Skeletal muscle cell (primary cell): ENCODE data around the gene SFTA2.
A peak's percentile ranks its signal among the peaks of the same experiment; 100 is the strongest.
"Not testable (repeated sequence)": the region's sequence is repeated elsewhere in the genome, so short reads cannot be mapped to it uniquely, and the experiment has no call there.

ENCODE experiments used
- DNase-seq: peaks from one replicate; pipeline ENCODE4 v3.0.0-alpha.2; 2010; ENCODE audit warnings: low read depth
- H3K4me3 ChIP-seq: 2 replicates; pipeline ENCODE4 v1.5.1; 2011; ENCODE audit warnings: low read depth, mild to moderate bottlenecking, control low read depth, low read length, moderate library complexity

The SFTA2 gene

GRCh38 chr6:30915591-30915946 lies 16.4 kb downstream of the SFTA2 start:
- H3K4me3 ChIP-seq: no peak overlapping the region
- DNase-seq: peak; percentile 24

- peak overlapping the region; percentile 53 for H3K4me3 ChIP-seq
- no peak for DNase-seq
Measured at GRCh38 chr6:30914854-30915590, 16.9 kb downstream of the SFTA2 start.

DNA sequence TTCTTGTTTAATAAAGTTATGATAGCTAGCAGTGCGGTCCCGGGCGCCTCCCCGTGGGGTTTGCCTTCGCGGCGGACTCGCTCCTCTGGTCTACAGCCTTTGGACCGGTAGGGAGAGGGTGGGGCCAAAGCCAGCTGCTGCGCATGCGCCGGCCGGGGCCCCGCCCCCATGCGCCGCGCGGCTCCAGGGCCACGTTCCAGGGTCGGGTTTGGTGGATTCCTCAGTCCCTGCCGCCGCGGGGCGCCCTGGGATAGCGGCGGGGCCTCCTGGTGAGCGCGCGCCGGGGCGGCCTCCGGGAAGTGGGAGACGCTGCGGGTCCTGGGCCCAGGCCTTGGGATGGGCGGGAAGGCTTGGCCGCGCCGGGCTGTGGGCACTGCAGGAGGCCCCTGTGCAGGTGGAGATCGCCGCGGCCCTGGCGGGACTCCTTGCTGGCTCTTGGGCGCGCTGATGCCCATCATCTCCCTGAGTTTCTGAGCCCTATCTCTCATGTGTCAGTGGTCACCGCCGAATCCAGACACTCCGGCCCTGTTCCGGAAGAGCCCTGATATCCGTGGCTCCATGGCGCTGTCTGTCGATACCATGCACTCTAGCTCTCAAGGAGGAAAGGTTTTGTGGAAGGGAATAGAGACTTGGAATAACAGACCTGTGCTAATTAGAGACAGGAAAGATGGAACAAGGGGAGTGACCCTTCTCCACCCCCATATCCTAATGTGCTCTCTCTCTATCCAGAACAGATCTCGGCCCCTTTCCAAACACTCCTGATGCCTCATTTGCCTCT lies 17.7 kb downstream of the SFTA2 start, which contains the start of gene VARS2:
TSS of gene VARS2 (plus strand) at position 163 of the 778 bp plus-strand sequence. CDS start at position 762, 599 bp downstream.
- peak; percentile 69 for DNase-seq
- peak within 1 kb of the TSS; percentile 53 for H3K4me3 ChIP-seq

DNA sequence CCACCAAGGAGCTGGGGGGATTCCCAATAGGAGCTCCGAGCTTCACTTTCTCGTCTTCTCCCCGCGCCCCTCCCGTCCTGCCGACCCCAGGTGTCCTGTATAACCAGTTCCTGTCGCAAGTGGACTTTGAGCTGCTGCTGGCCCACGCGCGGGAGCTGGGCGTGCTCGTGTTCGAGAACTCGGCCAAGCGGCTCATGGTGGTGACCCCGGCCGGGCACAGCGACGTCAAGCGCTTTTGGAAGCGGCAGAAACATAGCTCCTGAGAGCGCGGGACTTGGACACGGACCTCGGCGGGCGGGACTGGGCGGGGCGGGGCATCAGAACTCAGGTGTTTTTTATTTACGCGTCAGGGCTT lies 18.3 kb downstream of the SFTA2 start:
- peak overlapping the region; percentile 53 for H3K4me3 ChIP-seq
- no peak for DNase-seq

GRCh38 chr6:30912746-30913520 lies 19.0 kb downstream of the SFTA2 start:
- no peak overlapping the region for H3K4me3 ChIP-seq
- DNase-seq: no peak

DNA sequence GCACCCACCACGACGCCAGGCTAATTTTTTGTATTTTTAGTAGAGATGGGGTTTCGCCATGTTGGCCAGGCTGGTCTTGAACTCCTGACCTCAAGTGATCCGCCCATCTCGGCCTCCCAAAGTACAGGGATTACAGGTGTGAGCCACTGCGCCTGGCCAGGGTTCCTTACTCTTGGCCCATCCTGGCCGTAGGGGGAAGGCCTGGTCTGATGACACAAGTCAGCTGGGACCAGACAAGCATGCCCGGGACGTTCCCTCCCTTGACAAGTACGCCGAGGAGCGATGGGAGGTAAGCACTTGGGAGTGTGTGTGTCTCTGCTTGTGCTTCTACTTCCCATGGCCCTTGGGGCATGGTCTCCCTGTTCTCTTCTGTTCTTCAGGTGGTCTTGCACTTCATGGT lies 21.5 kb downstream of the SFTA2 start:
- not testable (repeated sequence) for H3K4me3 ChIP-seq, DNase-seq

- H3K4me3 ChIP-seq: peak overlapping the region; percentile 85
- DNase-seq: no peak
Measured at GRCh38 chr6:30908700-30909099, 23.3 kb downstream of the SFTA2 start.

GRCh38 chr6:30907758-30908591 lies 24.0 kb downstream of the SFTA2 start, which contains the start of gene GTF2H4:
Gene GTF2H4, plus strand, starts transcription at chr6:30908207.
- DNase-seq: peak; percentile 95

GRCh38 chr6:30907290-30907757 lies 24.6 kb downstream of the SFTA2 start:
- DNase-seq: not testable (repeated sequence)

More at GRCh38 chr6:30907758-30908591, 24.0 kb downstream of the SFTA2 start, which contains the start of gene GTF2H4:
- H3K4me3 ChIP-seq: peak within 1 kb of the TSS; percentile 85

DNA sequence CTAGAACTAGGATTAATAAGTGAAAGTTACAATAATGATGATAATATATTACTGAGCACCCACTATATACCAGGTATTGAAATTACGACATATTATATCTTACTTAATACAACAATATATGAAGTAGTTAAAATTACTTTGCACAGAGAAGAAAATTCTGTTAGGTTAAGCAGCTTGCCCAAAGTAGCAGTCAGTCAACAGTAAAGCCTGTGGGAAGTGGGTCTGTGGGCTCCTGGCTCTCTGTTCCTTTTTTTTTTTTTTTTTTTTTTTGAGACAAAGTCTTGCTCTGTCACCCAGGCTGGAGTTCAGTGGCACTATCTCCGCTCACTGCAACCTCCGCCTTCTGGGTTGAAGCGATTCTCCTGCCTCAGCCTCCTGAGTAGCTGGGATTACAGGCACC lies 28.7 kb downstream of the SFTA2 start:
- H3K4me3 ChIP-seq: no peak overlapping the region
- DNase-seq: no peak

More at GRCh38 chr6:30907290-30907757, 24.6 kb downstream of the SFTA2 start:
- peak overlapping the region; percentile 85 for H3K4me3 ChIP-seq

DNA sequence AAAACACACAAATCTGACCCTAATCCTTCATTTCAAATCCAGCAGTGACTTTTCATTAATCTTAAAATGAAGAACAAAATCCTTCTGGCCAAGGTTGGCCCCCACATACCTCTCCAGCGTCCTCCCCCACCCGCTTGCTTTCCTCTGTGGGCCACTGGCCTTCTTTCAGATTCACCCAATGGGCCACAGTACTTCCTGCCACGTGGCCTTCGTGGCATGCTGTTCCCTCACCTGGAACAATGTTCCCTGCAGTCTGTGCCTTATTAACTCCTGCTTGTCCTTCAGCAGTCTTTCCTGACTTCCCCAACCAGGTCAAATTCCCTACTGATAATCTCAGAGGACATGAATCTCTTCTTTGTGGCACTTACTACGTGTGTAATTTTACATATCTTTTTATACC lies 29.3 kb downstream of the SFTA2 start:
- no peak for DNase-seq
- H3K4me3 ChIP-seq: no peak overlapping the region

DNA sequence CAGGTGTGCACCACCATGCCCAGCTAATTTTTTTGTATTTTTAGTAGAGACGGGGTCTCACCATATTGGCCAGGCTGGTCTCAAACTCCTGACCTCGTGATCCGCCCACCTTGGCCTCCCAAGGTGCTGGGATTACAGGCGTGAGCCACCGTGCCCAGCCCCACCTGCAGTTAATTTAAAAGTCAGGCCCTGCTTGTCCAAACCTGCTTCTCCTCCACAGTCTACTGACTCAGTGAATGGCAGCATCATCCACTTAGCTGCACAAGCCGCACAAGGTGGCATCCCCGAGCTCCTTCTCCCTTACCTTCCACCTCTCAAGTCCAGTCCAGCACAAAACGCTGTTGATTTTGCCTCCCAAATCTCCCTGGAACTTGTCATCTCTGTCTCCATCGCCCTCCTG lies 29.8 kb downstream of the SFTA2 start:
- DNase-seq: not testable (repeated sequence)

GRCh38 chr6:30901436-30901835 lies 30.5 kb downstream of the SFTA2 start:
- no peak overlapping the region for H3K4me3 ChIP-seq
- no peak for DNase-seq

More for the DNA sequence above, 29.8 kb downstream of the SFTA2 start:
- H3K4me3 ChIP-seq: not testable (repeated sequence)

DNA sequence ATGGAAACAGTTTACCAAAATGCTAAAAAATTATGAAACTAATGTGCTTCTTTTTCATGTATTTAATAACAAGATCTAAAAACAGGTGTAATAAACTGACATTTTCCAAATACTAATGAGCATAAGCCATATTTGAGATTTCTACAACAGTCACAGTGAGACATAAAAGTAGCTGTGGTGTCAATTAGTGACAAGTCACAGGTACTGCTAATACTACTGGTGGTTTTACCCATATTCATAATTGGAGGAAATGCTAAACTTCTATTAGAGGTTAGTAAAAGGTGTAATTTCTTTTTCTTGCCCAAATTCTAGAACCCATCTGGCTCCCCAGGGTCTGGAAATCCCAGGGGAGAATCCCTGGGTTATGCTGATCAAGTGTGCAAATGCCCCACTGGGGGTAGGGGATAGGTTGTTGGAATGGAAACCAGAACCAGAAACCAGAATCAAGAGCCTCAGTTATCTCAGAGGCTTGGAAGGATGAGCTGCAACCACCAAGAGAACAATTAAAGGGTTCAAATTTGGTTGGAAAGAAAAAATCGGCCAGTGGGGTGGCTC lies 31.0 kb downstream of the SFTA2 start:
- no peak overlapping the region for H3K4me3 ChIP-seq
- DNase-seq: no peak

DNA sequence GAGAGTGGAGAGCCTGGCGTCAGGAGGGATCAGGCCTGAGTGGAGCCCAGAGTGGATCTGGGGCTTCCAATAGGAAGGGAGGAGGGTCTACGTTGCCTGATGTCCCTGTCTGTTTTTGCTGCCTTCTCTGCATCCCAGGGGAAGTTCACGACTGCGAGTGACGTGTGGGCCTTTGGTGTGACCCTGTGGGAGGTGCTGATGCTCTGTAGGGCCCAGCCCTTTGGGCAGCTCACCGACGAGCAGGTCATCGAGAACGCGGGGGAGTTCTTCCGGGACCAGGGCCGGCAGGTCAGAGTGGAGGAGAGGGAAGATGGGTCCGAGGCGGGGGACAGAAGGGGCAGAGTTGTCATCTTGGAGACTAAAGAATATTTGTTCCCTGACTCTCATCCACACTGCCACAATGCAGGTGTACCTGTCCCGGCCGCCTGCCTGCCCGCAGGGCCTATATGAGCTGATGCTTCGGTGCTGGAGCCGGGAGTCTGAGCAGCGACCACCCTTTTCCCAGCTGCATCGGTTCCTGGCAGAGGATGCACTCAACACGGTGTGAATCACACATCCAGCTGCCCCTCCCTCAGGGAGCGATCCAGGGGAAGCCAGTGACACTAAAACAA lies 33.1 kb downstream of the SFTA2 start:
- no peak for DNase-seq
- no peak overlapping the region for H3K4me3 ChIP-seq

DNA sequence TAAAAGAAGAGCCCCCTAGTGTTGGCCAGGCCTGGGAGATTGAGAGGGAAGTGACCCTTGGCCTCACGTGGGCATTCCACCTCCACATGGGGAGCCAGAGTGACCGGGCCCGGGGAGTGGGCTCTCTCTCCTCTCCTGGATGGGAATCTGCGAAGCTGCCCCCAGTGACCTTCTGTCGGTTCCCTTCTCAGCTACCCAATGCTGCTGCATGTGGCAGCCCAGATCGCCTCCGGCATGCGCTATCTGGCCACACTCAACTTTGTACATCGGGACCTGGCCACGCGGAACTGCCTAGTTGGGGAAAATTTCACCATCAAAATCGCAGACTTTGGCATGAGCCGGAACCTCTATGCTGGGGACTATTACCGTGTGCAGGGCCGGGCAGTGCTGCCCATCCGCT lies 34.1 kb downstream of the SFTA2 start:
- no peak for DNase-seq
- H3K4me3 ChIP-seq: no peak overlapping the region

DNA sequence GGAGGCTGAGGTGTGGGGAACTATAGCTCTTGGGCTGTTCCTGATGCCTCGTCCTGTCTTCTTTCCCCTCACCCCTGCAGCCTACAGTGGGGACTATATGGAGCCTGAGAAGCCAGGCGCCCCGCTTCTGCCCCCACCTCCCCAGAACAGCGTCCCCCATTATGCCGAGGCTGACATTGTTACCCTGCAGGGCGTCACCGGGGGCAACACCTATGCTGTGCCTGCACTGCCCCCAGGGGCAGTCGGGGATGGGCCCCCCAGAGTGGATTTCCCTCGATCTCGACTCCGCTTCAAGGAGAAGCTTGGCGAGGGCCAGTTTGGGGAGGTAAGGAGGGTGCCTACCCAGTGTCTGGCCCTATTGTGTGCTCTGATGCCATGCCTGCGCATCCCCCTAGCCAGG lies 35.4 kb downstream of the SFTA2 start:
- DNase-seq: no peak
- H3K4me3 ChIP-seq: no peak overlapping the region

- no peak overlapping the region for H3K4me3 ChIP-seq
Measured at GRCh38 chr6:30895343-30895742, 36.6 kb downstream of the SFTA2 start.

More at GRCh38 chr6:30895343-30895742, 36.6 kb downstream of the SFTA2 start:
- DNase-seq: no peak
